Ascending aorta (tissue), 2 donors: ENCODE measurements around the gene PNRC1. TPM values are rescaled to one million over a fixed set of nuclear protein-coding genes. Genes with fewer than 3 reads are reported as not detected.
A peak's percentile ranks its signal among the peaks of the same experiment; 100 is the strongest.

ENCODE experiments used
- DNase-seq, 2 donors: peaks; one replicate each; pipeline ENCODE4 v3.0.0-alpha.2; 2019; ENCODE audit warnings: low spot score in 2 of 2
- H3K27ac ChIP-seq, 2 donors: fragments of 200-600 bp; sonication (generic); one replicate each; pipeline ENCODE4 v1.5.1; 2016 to 2017; ENCODE audit warnings: mild to moderate bottlenecking in 1 of 2
- H3K27me3 ChIP-seq: fragments of 200-600 bp; sonication (generic); one replicate; pipeline ENCODE4 v1.5.1; 2017
- H3K36me3 ChIP-seq, 2 donors: fragments of 200-600 bp; sonication (generic); one replicate each; pipeline ENCODE4 v1.5.1; 2016
- H3K4me1 ChIP-seq, 2 donors: fragments of 200-600 bp; sonication (generic); one replicate each; pipeline ENCODE4 v1.5.1; 2016 to 2017; ENCODE audit warnings: mild to moderate bottlenecking in 1 of 2
- H3K4me3 ChIP-seq, 2 donors: fragments of 200-600 bp; sonication (generic); one replicate each; pipeline ENCODE4 v1.5.1; 2016 to 2017; ENCODE audit warnings: mild to moderate bottlenecking in 1 of 2
- H3K9me3 ChIP-seq, 2 donors: fragments of 200-600 bp; sonication (generic); one replicate each; pipeline ENCODE4 v1.5.1; 2016
- CTCF ChIP-seq, 3 experiments: fragments of 200-600 bp in 2 of 3; fragments of 450-650 bp in 1 of 3; sonication (generic) in 2 of 3; IDR thresholded peaks; one replicate each; pipeline ENCODE4 v1.5.1; 2016 to 2019; ENCODE audit warnings: antibody characterized with exemption in 3 of 3, mild to moderate bottlenecking in 1 of 3, moderate library complexity in 1 of 3
- intact Hi-C: fragments of 100-400 bp; cut with DNase I; formaldehyde crosslinking; loops from one replicate; pipeline ENCODE4 v1.15.1; 2023
- total RNA-seq: library from RNA; depleted of rRNA; stranded (reverse); fragments of >200 nt; gene quantifications from one replicate; pipeline ENCODE4 v1.1.0, GENCODE V29; 2016

PNRC1 gene
- total RNA-seq, 1 donor from 2014 or later: 196 TPM

GRCh38 chr6:89111933-89112332, 31.4 kb downstream of the PNRC1 start:
- no peak for DNase-seq
- Histone ChIP-seq H3K36me3 (no peaks in the 10 kb centered on the region), H3K4me1 (no peaks in the 10 kb centered on the region), H3K4me3 (no peak overlapping the region), H3K27me3 (no peaks in the 10 kb centered on the region), H3K9me3 (no peaks in the 10 kb centered on the region), H3K27ac (no peak overlapping the region)
- intact Hi-C loops: no loop called here
- TF ChIP-seq CTCF (IDR thresholded peaks at IDR 0.05): no peak

- H3K9me3 ChIP-seq: no peaks in the 10 kb centered on the region
- peak overlapping the region; percentile 71 to 90 for H3K4me3 ChIP-seq
- DNase-seq: no peak
- H3K4me1 ChIP-seq: peaks cover 0 to 7% of the 10 kb centered on the region in 2 donors
- intact Hi-C loops: no loop called here
- no peaks in the 10 kb centered on the region for H3K27me3 ChIP-seq
- H3K36me3 ChIP-seq: no peaks in the 10 kb centered on the region
- TF ChIP-seq CTCF (IDR thresholded peaks at IDR 0.05): no peak
- H3K27ac ChIP-seq: no peak overlapping the region
Measured at GRCh38 chr6:89116702-89117101, 36.2 kb downstream of the PNRC1 start.

- Histone ChIP-seq H3K27me3 (no peaks in the 10 kb centered on the region), H3K36me3 (no peaks in the 10 kb centered on the region), H3K4me1 (peaks cover 0 to 7% of the 10 kb centered on the region in 2 donors), H3K27ac (peak within 1 kb of the TSS; percentile 38 to 56), H3K4me3 (peak within 1 kb of the TSS; percentile 71 to 90), H3K9me3 (no peaks in the 10 kb centered on the region)
- DNase-seq: peak in 1 of 2 donors; percentile 70
- intact Hi-C loops: loop anchor here (1.0 to 2.0 kb wide), 2 partner anchors 35 to 135 kb away; no protein-coding TSS in a partner anchor
- TF ChIP-seq CTCF (IDR thresholded peaks at IDR 0.05): no peak
Measured at GRCh38 chr6:89117211-89118108, 36.9 kb downstream of the PNRC1 start, which contains the start of gene SRSF12. Gene SRSF12, minus strand, starts transcription at chr6:89118071. Its CDS starts 184 bp downstream, at chr6:89117887.

GRCh38 chr6:89118931-89119330, 38.4 kb downstream of the PNRC1 start:
- H3K4me3 ChIP-seq: no peak overlapping the region
- H3K27me3 ChIP-seq: no peaks in the 10 kb centered on the region
- intact Hi-C loops: loop anchor here (1.0 to 2.0 kb wide), 2 partner anchors 36 to 137 kb away; no protein-coding TSS in a partner anchor
- no peak for DNase-seq
- TF ChIP-seq CTCF (IDR thresholded peaks at IDR 0.05): no peak
- no peaks in the 10 kb centered on the region for H3K36me3 ChIP-seq
- peaks cover 0 to 7% of the 10 kb centered on the region in 2 donors for H3K4me1 ChIP-seq
- no peak overlapping the region for H3K27ac ChIP-seq
- H3K9me3 ChIP-seq: no peaks in the 10 kb centered on the region

- no peak for TF ChIP-seq CTCF (IDR thresholded peaks at IDR 0.05)
- Histone ChIP-seq H3K9me3 (no peaks in the 10 kb centered on the region), H3K4me1 (peaks cover 0 to 7% of the 10 kb centered on the region in 2 donors), H3K27ac (no peak overlapping the region), H3K27me3 (no peaks in the 10 kb centered on the region), H3K36me3 (no peaks in the 10 kb centered on the region), H3K4me3 (no peak overlapping the region)
- DNase-seq: no peak
- intact Hi-C loops: no loop called here
Measured at GRCh38 chr6:89120371-89120770, 39.8 kb downstream of the PNRC1 start.
